Heart left ventricle (tissue), 16 donors: Measurements from ENCODE around the gene EYS. TPM values are rescaled to one million over a fixed set of nuclear protein-coding genes. Genes with fewer than 3 reads are reported as not detected.

Experiments used
- ATAC-seq, 4 donors: fragments of 200-7000 bp; cut with Tn5 transposase; one replicate each; pipeline ENCODE4 v1.9.1; 2020 to 2022; ENCODE audit warnings: moderate library complexity in 4 of 4, mild to moderate bottlenecking in 3 of 4, moderate number of reproducible peaks in 1 of 4
- DNase-seq, 5 donors: peaks; one replicate each; pipeline ENCODE4 v3.0.0-alpha.2; 2020
- H3K27ac ChIP-seq, 12 donors: fragments of 200-600 bp; sonication (generic) in 4 of 12; one replicate each; pipeline versions ENCODE4 v1.5.0 to v1.8.0; 2016 to 2022; ENCODE audit warnings: mild to moderate bottlenecking in 2 of 12
- H3K27me3 ChIP-seq, 9 donors: fragments of 200-600 bp; sonication (generic) in 2 of 9; one replicate each; pipeline versions ENCODE4 v1.5.1 to v1.8.0; 2016 to 2022; ENCODE audit warnings: mild to moderate bottlenecking in 3 of 9
- H3K36me3 ChIP-seq, 9 donors: fragments of 200-600 bp; sonication (generic) in 2 of 9; one replicate each; pipeline versions ENCODE4 v1.5.0 to v1.8.0; 2018 to 2022; ENCODE audit warnings: mild to moderate bottlenecking in 2 of 9
- H3K4me1 ChIP-seq, 12 donors: fragments of 200-600 bp; sonication (generic) in 4 of 12; one replicate each; pipeline versions ENCODE4 v1.5.0 to v1.8.0; 2016 to 2022; ENCODE audit warnings: mild to moderate bottlenecking in 3 of 12
- H3K4me3 ChIP-seq, 12 donors: fragments of 200-600 bp; sonication (generic) in 4 of 12; one replicate each; pipeline versions ENCODE4 v1.5.0 to v1.8.0; 2017 to 2022; ENCODE audit warnings: mild to moderate bottlenecking in 9 of 12, moderate library complexity in 4 of 12
- H3K9me3 ChIP-seq, 12 donors: fragments of 200-600 bp; sonication (generic) in 4 of 12; one replicate each; pipeline versions ENCODE4 v1.5.0 to v1.8.0; 2016 to 2022; ENCODE audit warnings: mild to moderate bottlenecking in 1 of 12
- CTCF ChIP-seq, 12 donors: fragments of 200-600 bp; sonication (generic) in 4 of 12; IDR thresholded peaks; one replicate each; pipeline versions ENCODE4 v1.5.0 to v1.8.0; 2018 to 2022; ENCODE audit warnings: antibody characterized with exemption in 12 of 12, mild to moderate bottlenecking in 5 of 12
- POLR2A ChIP-seq, 2 donors: fragments of 450-650 bp; IDR thresholded peaks; one replicate each; pipeline ENCODE4 v1.6.1; 2017; ENCODE audit warnings: antibody characterized with exemption in 2 of 2, mild to moderate bottlenecking in 2 of 2, moderate library complexity in 2 of 2
- WGBS, 4 donors: extraction: QIAGEN DNeasy Blood & Tissue Kit in 2 of 4; methylation state at CpG; one replicate each; pipeline versions ENCODE4 v1.1.5 to v1.1.7; 2013 to 2018; 5-methylcytosine and 5-hydroxymethylcytosine counted together
- intact Hi-C, 10 donors: fragments of 100-400 bp; cut with DNase I; formaldehyde crosslinking; loops; one replicate each; pipeline versions ENCODE4 v1.11.1 to v1.14.2; 2022
- polyA plus RNA-seq, 2 donors: library from polyadenylated mRNA; stranded (reverse); fragments of 200-250 nt; gene quantifications; one replicate each; pipeline ENCODE4 v1.2.3, GENCODE V29; 2013
- total RNA-seq, 9 donors: library from RNA; depleted of rRNA in 2 of 9; stranded (reverse); fragments of >200 nt in 2 of 9; fragmentation: NEBNext Ultra II Directional in 3 of 9; extraction: Animal tissue kit (Norgen Biotek cat#: 25700) in 3 of 9; gene quantifications; one replicate each; pipeline versions ENCODE4 v1.1.0 to v1.2.4, GENCODE V29; 2016 to 2023
- donor health status: ischemic (EF 13 %, LVEDD 7.1; RV severe dilation, severe dysfunction).
- donor health status: healthy with polysubstance abuse.
- donor health status: DM: no; HTN: yes; CAD: no.
- donor health status: DM: no; HTN: no; CAD: no.
- donor health status: ischemic (EF 25% LVEDD 6.9; RV normal size, moderate dysfunction).
- donor health status: ischemic (EF 25% LVEDD 5.7; RV mildly dilated, moderate dysfunction).
- donor health status: healthy.
- donor health status: DM: yes; HTN: yes; CAD: no.
- donor health status: ischemic (EF 35%, LVEDD 5.7; RV mildly dilated, moderate dysfunction).
- donor health status: nonischemic (EF 11% LVEDD 7.7; RV severe dilation, severe dysfunction).
- donor health status: DM: yes; HTN: yes; CAD: no.
- donor health status: PGD.
- donor health status: ischemic (EF 29% LVEDD 5.4; RV normal size, mild dysfunction).
- donor health status: nonischemic (EF 23%, LVEDD 6.1; RV moderate dilation, normal function).

The EYS gene
- total and polyA plus RNA-seq, 11 donors = 0.07 to 0.27 (median 0.08) TPM; not detected in 8

GRCh38 chr6:63887002-63887751 is 1819.8 kb downstream of the EYS start:
- Histone ChIP-seq H3K27me3 (no peaks in the 10 kb centered on the region), H3K4me1 (no peaks in the 10 kb centered on the region), H3K36me3 (no peaks in the 10 kb centered on the region), H3K9me3 (peaks cover 0 to 7% (median 0%) of the 10 kb centered on the region in 12 donors), H3K4me3 (no peak overlapping the region), H3K27ac (no peak overlapping the region)
- TF ChIP-seq POLR2A (IDR thresholded peaks at IDR 0.05) (no peak), CTCF (IDR thresholded peaks at IDR 0.05) (no peak)
- intact Hi-C loops = no loop called here
- ATAC-seq (no peak), DNase-seq (no peak)
- WGBS, 4 donors = 54 to 69% (median 64%) methylated on average over 5 of the region's 5 CpGs

- H3K27ac ChIP-seq = no peak overlapping the region
- H3K9me3 ChIP-seq = peaks cover 0 to 5% (median 0%) of the 10 kb centered on the region in 12 donors
- no peaks in the 10 kb centered on the region for H3K36me3 ChIP-seq
- WGBS, 4 donors = 72 to 81% (median 74%) methylated on average over 3 of the region's 3 CpGs
- intact Hi-C loops = no loop called here
- no peak overlapping the region for H3K4me3 ChIP-seq
- ATAC-seq (no peak), DNase-seq (no peak)
- H3K4me1 ChIP-seq = no peaks in the 10 kb centered on the region
- no peaks in the 10 kb centered on the region for H3K27me3 ChIP-seq
- no peak for TF ChIP-seq POLR2A (IDR thresholded peaks at IDR 0.05)
- no peak for TF ChIP-seq CTCF (IDR thresholded peaks at IDR 0.05)
Measured at GRCh38 chr6:63886341-63886740, 1820.7 kb downstream of the EYS start.

GRCh38 chr6:63883597-63883996 is 1823.4 kb downstream of the EYS start:
- 82 to 90% (median 88%) methylated on average over 6 of the region's 6 CpGs for WGBS, 4 donors

GRCh38 chr6:63882208-63882607 is 1824.8 kb downstream of the EYS start:
- intact Hi-C loops = no loop called here
- Histone ChIP-seq H3K9me3 (peaks cover 0 to 11% (median 4%) of the 10 kb centered on the region in 12 donors), H3K36me3 (no peaks in the 10 kb centered on the region), H3K4me3 (no peak overlapping the region), H3K27me3 (no peaks in the 10 kb centered on the region), H3K27ac (no peak overlapping the region), H3K4me1 (no peaks in the 10 kb centered on the region)
- DNase-seq (no peak), ATAC-seq (no peak)
- TF ChIP-seq POLR2A (IDR thresholded peaks at IDR 0.05) (no peak), CTCF (IDR thresholded peaks at IDR 0.05) (no peak)
- 53 to 61% (median 54%) methylated on average over 4 of the region's 4 CpGs for WGBS, 4 donors

More at GRCh38 chr6:63883597-63883996, 1823.4 kb downstream of the EYS start:
- ATAC-seq (no peak), DNase-seq (no peak)
- H3K36me3 ChIP-seq = no peaks in the 10 kb centered on the region
- H3K27ac ChIP-seq = no peak overlapping the region
- H3K27me3 ChIP-seq = no peaks in the 10 kb centered on the region
- intact Hi-C loops = no loop called here
- H3K4me1 ChIP-seq = no peaks in the 10 kb centered on the region
- H3K9me3 ChIP-seq = peaks cover 0 to 8% (median 1%) of the 10 kb centered on the region in 12 donors
- H3K4me3 ChIP-seq = no peak overlapping the region
- TF ChIP-seq POLR2A (IDR thresholded peaks at IDR 0.05) = no peak
- TF ChIP-seq CTCF (IDR thresholded peaks at IDR 0.05) = no peak
